H9 (cell line): Measurements from ENCODE around the gene LRWD1. TPM values are rescaled to one million over a fixed set of nuclear protein-coding genes. Genes with fewer than 3 reads are reported as not detected.
A peak's percentile ranks its signal among the peaks of the same experiment; 100 is the strongest.

Source experiments
- DNase-seq: peaks from one replicate; pipeline ENCODE4 v3.0.0-alpha.2; 2017
- H2AFZ ChIP-seq: one replicate; pipeline ENCODE4 v1.6.1; 2013; ENCODE audit warnings: mild to moderate bottlenecking, low read length, control low read depth, moderate library complexity
- H2AK5ac ChIP-seq: 2 replicates; pipeline ENCODE4 v1.6.1; 2013; ENCODE audit warnings: low read length, control low read depth, mixed read lengths; ENCODE audit not compliant: insufficient read length
- H2BK120ac ChIP-seq: one replicate; pipeline ENCODE4 v1.6.1; 2013; ENCODE audit warnings: low read depth, mild to moderate bottlenecking, low read length, control low read depth, inconsistent platforms; ENCODE audit not compliant: poor library complexity, severe bottlenecking
- H2BK12ac ChIP-seq: 2 replicates; pipeline ENCODE4 v1.6.1; 2013; ENCODE audit warnings: low read length, control low read depth, mixed read lengths, low read depth; ENCODE audit not compliant: insufficient read length
- H2BK15ac ChIP-seq: 2 replicates; pipeline ENCODE4 v1.6.1; 2013; ENCODE audit warnings: low read depth, low read length, control low read depth
- H2BK20ac ChIP-seq: one replicate; pipeline ENCODE4 v1.6.1; 2013; ENCODE audit warnings: low read depth, mild to moderate bottlenecking, low read length, control low read depth, inconsistent platforms; ENCODE audit not compliant: poor library complexity, severe bottlenecking
- H2BK5ac ChIP-seq: 2 replicates; pipeline ENCODE4 v1.6.1; 2013; ENCODE audit warnings: low read length, control low read depth, mixed read lengths; ENCODE audit not compliant: insufficient read length
- H3K14ac ChIP-seq: 2 replicates; pipeline ENCODE4 v1.6.1; 2013; ENCODE audit warnings: low read length, control low read depth; ENCODE audit not compliant: insufficient read depth
- H3K18ac ChIP-seq: 2 replicates; pipeline ENCODE4 v1.6.1; 2013; ENCODE audit warnings: low read depth, mild to moderate bottlenecking, mixed read lengths, low read length, control low read depth; ENCODE audit not compliant: insufficient read length
- H3K23ac ChIP-seq: 2 replicates; pipeline ENCODE4 v1.6.1; 2013; ENCODE audit warnings: low read length, control low read depth, mixed read lengths, low read depth; ENCODE audit not compliant: insufficient read length
- H3K23me2 ChIP-seq: 2 replicates; pipeline ENCODE4 v1.6.1; 2013; ENCODE audit warnings: low read depth, mild to moderate bottlenecking, mixed read lengths, low read length, control low read depth; ENCODE audit not compliant: insufficient read length, poor library complexity, severe bottlenecking
- H3K27ac ChIP-seq: 2 replicates; pipeline ENCODE4 v1.5.1; 2013; ENCODE audit warnings: low read length, control low read depth, mixed read lengths, low read depth; ENCODE audit not compliant: insufficient read length
- H3K27me3 ChIP-seq: 2 replicates; pipeline ENCODE4 v1.6.1; 2013; ENCODE audit warnings: low read length, control low read depth, inconsistent platforms; ENCODE audit not compliant: insufficient read depth
- H3K4ac ChIP-seq: 2 replicates; pipeline ENCODE4 v1.6.1; 2013; ENCODE audit warnings: low read depth, mild to moderate bottlenecking, control low read depth, inconsistent platforms, low read length, moderate library complexity
- H3K4me1 ChIP-seq: 2 replicates; pipeline ENCODE4 v1.6.1; 2013; ENCODE audit warnings: low read length, control low read depth, inconsistent platforms; ENCODE audit not compliant: insufficient read depth
- H3K4me2 ChIP-seq: 2 replicates; pipeline ENCODE4 v1.6.1; 2013; ENCODE audit warnings: low read length, control low read depth, mixed read lengths; ENCODE audit not compliant: insufficient read length, insufficient read depth
- H3K56ac ChIP-seq: 2 replicates; pipeline ENCODE4 v1.6.1; 2013; ENCODE audit warnings: low read depth, mild to moderate bottlenecking, mixed read lengths, low read length, control low read depth; ENCODE audit not compliant: insufficient read length
- H3K79me1 ChIP-seq: 2 replicates; pipeline ENCODE4 v1.6.1; 2013; ENCODE audit warnings: low read depth, mild to moderate bottlenecking, moderate library complexity, low read length, control low read depth, inconsistent platforms; ENCODE audit not compliant: insufficient read depth, poor library complexity, severe bottlenecking
- H3K79me2 ChIP-seq: 2 replicates; pipeline ENCODE4 v1.6.1; 2013; ENCODE audit warnings: low read length, control low read depth, inconsistent platforms; ENCODE audit not compliant: insufficient read depth
- H3K9ac ChIP-seq: 2 replicates; pipeline ENCODE4 v1.6.1; 2013; ENCODE audit warnings: low read length, control low read depth, mixed read lengths; ENCODE audit not compliant: insufficient read length; ENCODE audit errors: extremely low read depth
- H3K9me3 ChIP-seq: one replicate; pipeline ENCODE4 v1.6.1; 2013; ENCODE audit warnings: low read depth, low read length, inconsistent platforms; ENCODE audit not compliant: control insufficient read depth
- H3T11ph ChIP-seq: one replicate; pipeline ENCODE4 v1.6.1; 2013; ENCODE audit warnings: mild to moderate bottlenecking, low read length, control low read depth, inconsistent platforms
- H4K20me1 ChIP-seq: one replicate; pipeline ENCODE4 v1.6.1; 2013; ENCODE audit not compliant: control insufficient read depth, insufficient read length, insufficient read depth
- H4K5ac ChIP-seq: 2 replicates; pipeline ENCODE4 v1.6.1; 2013; ENCODE audit warnings: low read depth, mild to moderate bottlenecking, mixed read lengths, low read length, control low read depth; ENCODE audit not compliant: insufficient read length
- H4K8ac ChIP-seq: replicated peaks from 2 replicates; pipeline ENCODE4 v1.6.1; 2013; ENCODE audit warnings: low read length, control low read depth, mixed read lengths, low read depth; ENCODE audit not compliant: insufficient read length
- H4K91ac ChIP-seq: 2 replicates; pipeline ENCODE4 v1.6.1; 2013; ENCODE audit warnings: low read depth, mild to moderate bottlenecking, moderate library complexity, mixed read lengths, low read length, control low read depth; ENCODE audit not compliant: insufficient read length
- H3K27ac Mint-ChIP-seq, 3 experiments: 2 replicates in 2 of 3; 3 replicates in 1 of 3; pipeline ENCODE4 v1.8.0; 2020 to 2021; ENCODE audit warnings: mixed read lengths in 3 of 3, mild to moderate bottlenecking in 1 of 3, moderate library complexity in 1 of 3
- H3K27me3 Mint-ChIP-seq: 2 replicates; pipeline ENCODE4 v1.8.0; 2021; ENCODE audit warnings: low read depth, mild to moderate bottlenecking, moderate library complexity, mixed read lengths
- H3K36me3 Mint-ChIP-seq, 3 experiments: 2 replicates in 2 of 3; 3 replicates in 1 of 3; pipeline ENCODE4 v1.8.0; 2020 to 2021; ENCODE audit warnings: low read depth in 3 of 3, mixed read lengths in 3 of 3; ENCODE audit not compliant: insufficient read depth in 1 of 3
- H3K4me1 Mint-ChIP-seq, 2 experiments: 2 replicates each; pipeline ENCODE4 v1.8.0; 2020; ENCODE audit warnings: mixed read lengths in 2 of 2
- H3K4me3 Mint-ChIP-seq, 2 experiments: 2 replicates in 1 of 2; 3 replicates in 1 of 2; pipeline ENCODE4 v1.8.0; 2020 to 2021; ENCODE audit warnings: mild to moderate bottlenecking in 2 of 2, mixed read lengths in 2 of 2, moderate library complexity in 1 of 2
- H3K9me3 Mint-ChIP-seq, 2 experiments: 2 replicates in 1 of 2; 3 replicates in 1 of 2; pipeline ENCODE4 v1.8.0; 2020; ENCODE audit warnings: mild to moderate bottlenecking in 2 of 2, mixed read lengths in 2 of 2, moderate library complexity in 1 of 2
- CTCF ChIP-seq: fragments of 200-600 bp; sonication (generic); conservative IDR thresholded peaks from 3 replicates; pipeline ENCODE4 v1.8.0; 2021; ENCODE audit warnings: antibody characterized with exemption, mild to moderate bottlenecking
- WGBS: extraction: QIAGEN DNeasy Blood & Tissue Kit; methylation state at CpG from one replicate; pipeline ENCODE4 v1.1.7; 2013; ENCODE audit warnings: missing lambda C conversion rate, low lambda C conversion rate, mixed read lengths; ENCODE audit not compliant: insufficient read length; ENCODE audit errors: extremely low coverage; 5-methylcytosine and 5-hydroxymethylcytosine counted together
- total RNA-seq: library from RNA; stranded (reverse); gene quantifications from 2 replicates; pipeline ENCODE4 v1.2.1, GENCODE V29; 2021

Gene LRWD1
- total RNA-seq, 1 experiment from 2014 or later: 35.1 TPM

- peaks cover 3 to 28% (median 6%) of the 10 kb centered on the region in 3 experiments; a peak in 6 of 7 replicates for H3K36me3 Mint-ChIP-seq
- no peaks in the 10 kb centered on the region for H3K9me3 Mint-ChIP-seq
- no peak overlapping the region for H3T11ph ChIP-seq
- no peak for DNase-seq
- H3K18ac ChIP-seq: no peak overlapping the region
- H3K4me1 ChIP-seq: no peaks in the 10 kb centered on the region; the same call in 1 of the 2 replicates
- no peak overlapping the region for H2AFZ ChIP-seq
- no peak overlapping the region for H4K5ac ChIP-seq
- WGBS: no CpG with 5 or more reads among the region's 17 CpGs
- peak overlapping the region; percentile 55 for H2BK5ac ChIP-seq
- no peak overlapping the region for H4K8ac ChIP-seq
- no peak overlapping the region for H2BK120ac ChIP-seq
- H2BK12ac ChIP-seq: no peak overlapping the region
- H3K9ac ChIP-seq: no peak overlapping the region
- no peak overlapping the region for H3K4me3 Mint-ChIP-seq
- no peak overlapping the region for H3K27ac ChIP-seq
- H3K4me1 Mint-ChIP-seq: peaks cover 8 to 9% of the 10 kb centered on the region in 2 experiments
- H3K4me2 ChIP-seq: no peak overlapping the region
- H2BK15ac ChIP-seq: no peak overlapping the region
- no peaks in the 10 kb centered on the region for H3K27me3 ChIP-seq
- no peak overlapping the region; the same call in 1 of the 2 replicates for H3K14ac ChIP-seq
- H3K23ac ChIP-seq: no peak overlapping the region
- no peak for TF ChIP-seq CTCF
- no peaks in the 10 kb centered on the region for H3K79me1 ChIP-seq
- no peak overlapping the region for H4K91ac ChIP-seq
- H3K27me3 Mint-ChIP-seq: no peaks in the 10 kb centered on the region
- no peaks in the 10 kb centered on the region for H3K23me2 ChIP-seq
- H2BK20ac ChIP-seq: no peak overlapping the region
- H2AK5ac ChIP-seq: no peak overlapping the region
- H3K79me2 ChIP-seq: no peaks in the 10 kb centered on the region
- H4K20me1 ChIP-seq: no peaks in the 10 kb centered on the region
- H3K56ac ChIP-seq: no peak overlapping the region
- H3K4ac ChIP-seq: no peak overlapping the region
- peak overlapping the region in 1 of 3 experiments; percentile 77; a peak in 3 of 7 replicates for H3K27ac Mint-ChIP-seq
- H3K9me3 ChIP-seq: no peaks in the 10 kb centered on the region
Measured at GRCh38 chr7:102444961-102445673, 19.7 kb upstream of the LRWD1 start.
